ENCODE results near the gene OSBP2.
A peak's percentile ranks its signal among the peaks of the same experiment; 100 is the strongest.

OSBP2 gene

DNA sequence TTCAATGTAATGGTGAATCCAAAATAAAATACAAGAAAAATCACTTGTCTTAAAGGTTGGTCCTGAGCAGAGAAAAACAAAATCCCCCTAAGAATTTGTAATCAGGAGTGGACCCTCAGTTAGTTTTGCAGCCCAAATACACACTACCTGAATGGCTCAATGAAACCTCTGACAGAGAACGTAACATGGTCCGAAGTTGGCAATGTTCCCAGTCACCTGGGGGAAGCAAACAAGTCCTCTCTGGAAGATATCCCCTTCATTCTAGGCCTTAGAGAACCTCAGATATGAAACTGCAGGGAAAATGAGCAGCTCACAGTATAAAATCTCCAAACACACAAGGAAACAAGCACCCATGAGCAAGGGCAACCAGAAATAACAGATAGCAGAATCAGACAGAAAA lies 215.7 kb downstream of the OSBP2 start:
- peak; percentile 11 for DNase-seq

- no peak for DNase-seq
These were observed 224.1 kb downstream of the OSBP2 start for GRCh38 chr22:30918761-30919160.

- no peak for DNase-seq
These were observed 225.3 kb downstream of the OSBP2 start for GRCh38 chr22:30919973-30920372.

- peak; percentile 60 for DNase-seq
These were observed 225.7 kb downstream of the OSBP2 start for GRCh38 chr22:30920407-30920806.

DNA sequence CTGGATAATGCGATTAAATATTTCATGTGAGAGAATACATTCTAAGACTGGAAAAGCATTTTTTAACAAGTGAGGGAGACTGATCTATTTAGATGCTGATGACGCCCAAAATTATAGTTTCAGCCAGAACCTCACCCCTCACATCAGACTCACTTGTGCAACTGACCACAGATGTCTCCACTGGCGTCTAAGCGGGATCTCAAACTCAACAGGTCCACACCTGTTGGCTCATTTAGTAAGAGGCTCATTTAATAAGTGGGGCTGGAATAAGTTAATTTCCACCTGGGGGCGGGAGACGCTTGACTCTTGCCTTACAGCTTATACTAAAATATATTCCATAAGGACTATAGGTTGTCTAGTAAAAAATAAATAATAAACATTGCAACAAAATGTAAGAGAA lies 226.4 kb downstream of the OSBP2 start:
- peak; percentile 0 for DNase-seq

- DNase-seq, result no peak
These were observed 227.5 kb downstream of the OSBP2 start for GRCh38 chr22:30922151-30922611.

DNA sequence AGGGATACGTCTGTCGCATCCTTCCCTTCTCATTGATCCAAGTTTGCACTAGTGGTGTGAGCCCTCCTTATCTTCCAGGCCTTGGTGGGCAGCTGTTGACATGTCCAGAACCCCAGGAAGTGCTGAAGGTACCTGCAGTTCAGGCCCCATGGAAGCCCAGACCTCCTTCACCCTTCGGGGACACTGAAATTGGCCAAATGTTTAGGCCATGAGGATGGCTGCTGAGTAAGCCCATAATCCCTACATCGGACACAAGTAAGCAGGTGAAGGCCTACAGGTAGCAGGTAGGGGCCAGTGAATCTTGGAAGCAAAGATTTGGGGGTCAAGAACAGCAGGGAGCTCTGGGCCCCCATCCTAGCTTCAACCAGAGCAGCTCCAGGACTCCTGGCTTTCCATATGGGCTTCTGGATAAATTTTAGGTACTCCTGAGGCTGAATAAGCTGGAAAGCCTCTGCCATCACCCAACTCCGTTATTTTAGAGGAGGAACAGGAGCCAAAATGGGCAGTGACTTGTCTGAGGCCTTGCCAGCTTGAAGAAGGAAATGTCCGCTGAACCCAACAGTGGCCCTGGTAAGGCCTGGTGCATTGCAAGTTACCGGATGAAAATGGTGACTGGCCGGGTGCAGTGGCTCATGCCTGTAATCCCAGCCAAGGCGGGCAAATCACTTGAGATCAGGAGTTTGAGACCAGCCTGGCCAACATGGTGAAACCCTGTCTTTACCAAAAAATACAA lies 228.7 kb downstream of the OSBP2 start:
- DNase-seq, result no peak

- no peak for DNase-seq
These were observed 231.0 kb downstream of the OSBP2 start for GRCh38 chr22:30925667-30926066.

DNA sequence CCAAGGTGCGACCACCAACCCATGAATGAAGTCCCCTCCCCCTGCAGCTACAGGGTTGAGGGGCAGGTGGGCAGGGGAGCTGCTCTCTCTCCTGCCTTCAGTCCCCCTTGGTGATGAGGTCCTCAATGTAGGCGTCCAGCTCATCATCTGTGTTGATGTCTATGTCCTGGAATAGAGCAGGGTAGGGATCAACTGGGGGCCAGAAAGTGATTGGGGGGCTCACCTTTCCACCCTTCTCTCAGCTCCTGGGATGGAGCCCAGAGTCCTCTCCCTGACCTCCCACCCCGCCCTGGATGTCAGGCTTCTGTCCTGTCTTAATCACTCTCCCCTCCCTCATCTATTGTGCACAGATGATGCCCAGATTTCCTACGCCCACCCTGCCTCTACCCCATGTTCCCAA lies 232.0 kb downstream of the OSBP2 start:
- no peak for DNase-seq

DNA sequence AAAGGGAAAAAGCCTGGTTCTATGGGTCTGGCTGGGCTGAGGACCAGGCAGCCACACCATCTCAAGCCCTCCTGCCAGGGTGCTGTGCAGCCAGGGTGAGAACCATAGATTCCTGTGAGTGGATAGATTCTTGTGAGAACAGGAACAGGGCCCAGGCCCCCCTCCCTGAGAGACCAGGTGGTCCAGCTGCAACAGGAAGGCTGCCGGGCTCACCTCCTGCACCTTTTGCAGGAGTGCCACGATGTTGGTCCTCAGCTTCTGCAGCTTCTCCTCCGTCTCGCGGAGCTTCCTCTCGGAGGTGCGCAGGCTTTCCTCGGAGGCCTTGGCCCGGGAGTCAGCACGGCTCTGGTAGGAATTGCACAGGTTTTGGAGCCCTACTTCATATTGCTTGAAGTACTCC lies 233.1 kb downstream of the OSBP2 start:
- DNase-seq, result no peak

- DNase-seq, result no peak
These were observed 233.7 kb downstream of the OSBP2 start for GRCh38 chr22:30928401-30928800.

- no peak for DNase-seq
These were observed 235.6 kb downstream of the OSBP2 start for GRCh38 chr22:30930228-30930627.

DNA sequence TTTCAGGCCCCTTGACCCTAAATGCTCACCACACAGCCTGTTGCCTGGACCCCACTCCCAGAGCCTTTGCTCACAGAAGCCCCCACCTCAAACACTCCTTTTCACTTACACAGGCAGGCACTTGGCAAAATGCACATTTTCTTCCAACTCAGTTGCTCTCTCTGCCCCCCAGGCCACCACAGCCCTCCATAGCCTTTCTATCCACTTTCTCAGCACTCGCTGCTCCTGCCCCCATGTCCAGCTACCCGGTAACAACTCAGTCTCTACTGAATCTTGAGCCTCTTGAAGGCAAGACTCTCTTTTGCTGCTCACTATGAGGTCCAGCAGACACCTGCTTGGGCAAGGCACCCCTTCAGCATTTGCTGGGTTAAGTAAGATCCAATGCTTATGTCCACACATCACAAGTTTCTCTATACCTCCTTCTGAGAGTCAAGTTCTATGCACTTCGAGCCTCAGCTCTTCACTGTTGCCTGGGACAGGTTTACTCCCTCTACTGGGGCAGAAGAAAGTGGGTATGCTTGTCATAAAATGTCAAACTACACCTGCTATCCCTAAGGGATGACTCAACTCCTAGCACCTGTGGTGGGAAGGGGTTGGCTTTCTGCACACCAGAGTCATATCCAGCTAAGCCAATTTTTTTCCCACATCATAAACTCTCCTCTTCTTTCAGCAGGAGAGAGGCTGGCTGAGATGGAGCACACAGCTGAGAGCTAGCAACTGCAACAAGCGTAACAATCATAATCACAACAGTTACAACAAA lies 237.0 kb downstream of the OSBP2 start:
- no peak for DNase-seq

- no peak for DNase-seq
These were observed 238.0 kb downstream of the OSBP2 start for GRCh38 chr22:30932661-30933060.

GRCh38 chr22:30933457-30933856 lies 238.8 kb downstream of the OSBP2 start:
- DNase-seq, result no peak

GRCh38 chr22:30934053-30934452 lies 239.4 kb downstream of the OSBP2 start:
- DNase-seq, result no peak

- DNase-seq, result no peak
These were observed 246.2 kb downstream of the OSBP2 start for GRCh38 chr22:30940685-30941362.

GRCh38 chr22:30941363-30941740 lies 246.7 kb downstream of the OSBP2 start:
- DNase-seq, result no peak

DNA sequence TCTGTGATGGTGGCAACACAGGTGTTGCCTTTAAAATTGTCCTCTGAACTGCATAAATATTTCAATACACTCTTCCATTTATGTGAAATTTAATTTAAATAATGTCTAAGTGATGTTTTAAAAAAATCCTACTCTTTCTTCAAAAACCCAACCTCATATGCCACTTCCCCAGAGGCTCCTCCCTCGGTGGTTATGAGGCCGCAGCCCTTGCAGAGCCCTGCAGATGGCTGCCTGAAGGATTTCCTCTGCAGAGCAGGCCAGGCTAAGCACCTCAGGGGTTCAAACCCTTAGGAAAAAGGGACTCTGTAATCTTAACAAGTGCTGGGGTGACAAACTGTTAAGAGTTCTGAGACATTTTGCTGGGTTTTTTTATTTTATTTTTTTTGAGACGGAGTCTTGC lies 248.7 kb downstream of the OSBP2 start:
- DNase-seq, result no peak

- no peak for DNase-seq
These were observed 250.3 kb downstream of the OSBP2 start for GRCh38 chr22:30944986-30945385.

DNA sequence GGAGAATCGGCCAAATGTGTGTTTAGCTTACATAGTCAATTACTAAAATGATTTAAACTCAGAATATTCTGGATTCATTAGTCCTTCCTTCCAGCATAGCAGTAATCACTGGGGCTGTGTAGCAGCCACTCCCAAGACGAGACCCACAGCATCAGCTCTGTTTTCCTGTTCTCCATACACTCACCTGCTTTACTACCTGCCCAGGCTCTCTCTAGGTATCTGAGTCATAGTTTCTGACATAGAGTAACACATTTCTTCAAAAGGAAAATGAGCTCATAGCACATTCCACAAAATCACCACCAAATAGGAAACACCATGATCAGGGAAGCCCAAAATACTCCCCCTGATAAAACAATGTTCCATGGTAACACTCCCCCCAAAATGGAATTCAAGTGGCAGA lies 251.0 kb downstream of the OSBP2 start:
- DNase-seq, result no peak

DNA sequence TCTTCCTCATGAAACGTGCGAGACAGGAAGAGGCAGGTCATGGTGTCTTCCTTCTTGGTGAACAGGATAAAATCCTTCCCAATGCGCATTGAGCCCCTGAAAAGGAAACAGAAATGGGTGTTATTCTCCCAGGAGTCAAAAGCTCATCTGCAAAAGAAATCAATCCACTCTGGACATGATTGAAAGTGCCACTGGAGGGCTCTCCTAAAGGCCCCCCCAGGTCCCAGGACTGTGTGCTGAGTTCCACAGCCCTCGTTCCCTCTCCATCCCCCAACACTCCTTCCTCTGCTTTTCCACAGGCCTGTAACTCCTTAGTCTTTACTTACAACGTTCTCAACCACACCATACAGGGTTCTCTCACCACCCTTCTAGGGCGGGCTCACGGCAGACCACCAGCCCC lies 251.7 kb downstream of the OSBP2 start:
- DNase-seq, result no peak

GRCh38 chr22:30947173-30947815 lies 252.6 kb downstream of the OSBP2 start:
- peak; percentile 71 for DNase-seq
